Measurements from ENCODE around the gene CAP2.

CAP2 gene, protein sequence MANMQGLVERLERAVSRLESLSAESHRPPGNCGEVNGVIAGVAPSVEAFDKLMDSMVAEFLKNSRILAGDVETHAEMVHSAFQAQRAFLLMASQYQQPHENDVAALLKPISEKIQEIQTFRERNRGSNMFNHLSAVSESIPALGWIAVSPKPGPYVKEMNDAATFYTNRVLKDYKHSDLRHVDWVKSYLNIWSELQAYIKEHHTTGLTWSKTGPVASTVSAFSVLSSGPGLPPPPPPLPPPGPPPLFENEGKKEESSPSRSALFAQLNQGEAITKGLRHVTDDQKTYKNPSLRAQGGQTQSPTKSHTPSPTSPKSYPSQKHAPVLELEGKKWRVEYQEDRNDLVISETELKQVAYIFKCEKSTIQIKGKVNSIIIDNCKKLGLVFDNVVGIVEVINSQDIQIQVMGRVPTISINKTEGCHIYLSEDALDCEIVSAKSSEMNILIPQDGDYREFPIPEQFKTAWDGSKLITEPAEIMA

DNA sequence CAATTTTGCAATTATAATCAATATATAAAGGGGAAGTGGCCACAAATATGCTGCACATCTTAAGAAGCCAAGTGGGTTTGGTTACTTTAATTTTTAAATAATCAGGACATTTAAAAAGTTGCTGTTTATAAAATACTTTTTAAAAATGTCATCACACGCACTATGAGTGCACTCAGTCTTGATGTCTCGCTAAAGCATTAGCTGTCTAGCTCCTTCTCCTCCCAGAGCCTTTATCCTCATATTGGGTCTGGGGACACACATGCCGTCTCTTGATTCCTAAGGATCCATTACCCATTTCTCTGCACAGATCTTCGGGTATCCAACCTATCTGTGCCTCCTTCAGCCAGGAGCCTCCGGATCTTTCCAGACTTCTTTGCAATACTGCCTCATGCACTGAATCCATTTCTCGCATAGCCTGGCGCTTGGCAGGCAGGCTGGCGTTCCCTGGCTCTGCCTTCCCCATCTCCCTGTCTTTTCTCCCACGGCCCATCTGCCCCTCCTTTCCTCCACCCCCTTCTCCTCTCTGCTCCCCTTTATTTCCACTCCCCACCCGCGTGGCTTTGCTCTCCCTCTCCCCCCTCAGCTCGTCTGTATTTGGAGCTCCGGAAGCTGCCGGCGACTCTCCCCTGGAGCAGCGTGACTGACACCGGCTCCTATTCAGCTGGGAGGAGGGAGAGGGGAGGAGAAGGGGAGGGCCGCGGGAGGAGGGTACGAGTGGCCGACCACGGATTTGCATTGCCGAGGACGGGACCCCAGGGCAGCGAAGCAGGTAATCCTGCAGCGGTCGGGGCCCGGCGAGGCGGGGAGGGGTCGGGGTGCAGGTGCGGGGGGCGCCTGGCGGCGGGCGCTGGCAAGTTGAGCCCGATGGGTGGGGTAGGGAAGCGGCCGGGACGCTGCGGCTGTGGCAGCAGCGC, at the start of gene CAP2:
TSS of gene CAP2 (plus strand) at position 618 of the 914 bp plus-strand sequence. CDS start 27,961 bp downstream, outside the sequence.
- in situ Hi-C loops (cut with MboI; ENCODE audit: low sequenced_read_pairs): no loop called here

GRCh38 chr6:17347012-17347411, 46.4 kb upstream of the CAP2 start:
- in situ Hi-C loops (cut with MboI; ENCODE audit: low sequenced_read_pairs): no loop called here

- in situ Hi-C loops (cut with MboI; ENCODE audit: low sequenced_read_pairs): no loop called here
Observed at GRCh38 chr6:17349427-17349826, 44.0 kb upstream of the CAP2 start.

DNA sequence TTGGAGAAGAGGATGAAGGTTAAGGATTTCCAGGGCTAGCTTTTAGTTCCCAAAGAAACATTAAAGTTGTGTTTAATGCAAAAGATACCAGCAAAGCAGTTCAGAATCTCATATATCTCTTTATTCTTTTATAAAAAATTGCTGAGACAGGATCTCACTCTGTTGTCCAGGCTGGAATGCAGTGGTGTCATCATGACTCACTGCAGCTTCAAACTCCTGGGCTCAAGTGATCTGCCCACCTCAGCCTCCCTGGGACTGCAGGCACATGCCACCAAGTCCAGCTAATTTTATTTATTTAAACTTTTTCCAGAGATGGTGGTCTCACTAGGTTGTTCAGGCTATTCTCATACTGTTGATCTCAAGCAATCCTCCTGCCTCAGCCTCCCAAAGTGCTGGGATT, 41.1 kb upstream of the CAP2 start:
- in situ Hi-C loops (cut with MboI; ENCODE audit: low sequenced_read_pairs): no loop called here

GRCh38 chr6:17353440-17354175, 39.8 kb upstream of the CAP2 start:
- in situ Hi-C loops (cut with MboI; ENCODE audit: low sequenced_read_pairs): no loop called here

DNA sequence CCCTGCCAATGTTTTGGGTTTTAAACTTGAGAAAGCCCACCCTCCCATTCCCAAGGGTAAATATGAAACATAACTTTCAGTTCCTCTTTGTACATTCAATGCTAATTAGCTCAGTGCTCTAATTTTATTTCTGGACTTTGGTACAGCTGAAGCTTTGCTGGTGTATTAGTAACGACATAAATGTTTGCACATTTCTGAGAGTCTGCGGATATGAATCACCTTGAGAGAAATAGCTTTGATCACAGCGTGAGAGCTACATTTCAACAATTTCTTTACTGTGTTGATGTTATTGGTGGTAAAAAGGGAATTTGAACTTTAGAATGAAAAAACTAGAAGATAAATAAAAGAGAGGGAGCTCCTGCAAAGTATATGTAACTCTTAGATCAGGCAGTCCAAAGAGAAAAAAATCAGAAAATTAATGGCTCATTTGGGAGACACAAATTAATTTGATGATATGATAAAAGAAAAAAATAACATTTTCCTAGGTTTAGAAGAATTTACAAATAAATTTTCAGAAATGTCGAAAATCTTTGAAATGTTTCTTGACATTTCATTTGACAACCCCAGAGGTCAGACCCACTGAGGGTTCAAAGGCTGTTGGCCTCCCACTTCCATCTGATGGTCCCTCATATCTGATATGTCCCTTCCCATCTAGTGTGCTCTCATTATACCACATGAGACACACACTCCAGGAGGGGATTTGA, 38.5 kb upstream of the CAP2 start:
- in situ Hi-C loops (cut with MboI; ENCODE audit: low sequenced_read_pairs): no loop called here

GRCh38 chr6:17355404-17355774, 38.0 kb upstream of the CAP2 start:
- in situ Hi-C loops (cut with MboI; ENCODE audit: low sequenced_read_pairs): no loop called here

GRCh38 chr6:17358515-17358914, 34.9 kb upstream of the CAP2 start:
- in situ Hi-C loops (cut with MboI; ENCODE audit: low sequenced_read_pairs): no loop called here

GRCh38 chr6:17360564-17360963, 32.8 kb upstream of the CAP2 start:
- in situ Hi-C loops (cut with MboI; ENCODE audit: low sequenced_read_pairs): no loop called here

GRCh38 chr6:17361013-17361412, 32.4 kb upstream of the CAP2 start:
- in situ Hi-C loops (cut with MboI; ENCODE audit: low sequenced_read_pairs): no loop called here

GRCh38 chr6:17365961-17366360, 27.4 kb upstream of the CAP2 start:
- in situ Hi-C loops (cut with MboI; ENCODE audit: low sequenced_read_pairs): no loop called here

GRCh38 chr6:17367868-17368267, 25.5 kb upstream of the CAP2 start:
- in situ Hi-C loops (cut with MboI; ENCODE audit: low sequenced_read_pairs): no loop called here

DNA sequence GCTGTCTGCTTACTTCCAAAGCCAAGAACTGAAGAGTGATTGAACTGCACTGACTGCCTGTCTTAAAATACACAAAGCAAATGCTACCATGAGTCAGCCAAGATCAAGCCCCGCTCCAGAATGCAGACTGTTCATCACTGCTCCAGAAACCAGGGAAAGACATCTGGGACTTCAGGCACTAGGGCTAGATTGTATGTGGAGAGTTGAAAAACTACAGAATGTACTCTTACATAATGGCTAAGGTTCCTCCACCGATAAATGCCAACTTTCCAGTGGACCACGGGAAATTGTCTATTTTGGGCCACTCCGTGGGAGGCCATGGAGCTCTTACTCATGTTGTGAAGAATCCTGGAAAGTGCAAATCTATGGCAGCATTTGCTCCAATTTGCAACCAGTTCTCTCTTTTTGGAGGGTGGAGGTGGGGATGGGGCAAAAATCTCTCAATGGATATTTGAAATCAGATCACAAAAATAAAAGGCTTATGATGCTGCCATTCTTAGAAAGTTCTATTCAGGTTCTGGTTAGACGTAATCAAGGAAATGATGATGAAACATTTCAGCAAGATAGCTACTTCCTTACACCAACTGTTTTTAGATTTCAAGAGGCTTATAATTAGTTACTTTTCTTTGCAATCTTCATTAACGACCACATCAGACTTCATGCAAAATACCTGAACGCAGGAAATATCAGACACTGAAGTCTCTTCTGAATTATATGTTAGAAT, 11.8 kb upstream of the CAP2 start:
- in situ Hi-C loops (cut with MboI; ENCODE audit: low sequenced_read_pairs): no loop called here

DNA sequence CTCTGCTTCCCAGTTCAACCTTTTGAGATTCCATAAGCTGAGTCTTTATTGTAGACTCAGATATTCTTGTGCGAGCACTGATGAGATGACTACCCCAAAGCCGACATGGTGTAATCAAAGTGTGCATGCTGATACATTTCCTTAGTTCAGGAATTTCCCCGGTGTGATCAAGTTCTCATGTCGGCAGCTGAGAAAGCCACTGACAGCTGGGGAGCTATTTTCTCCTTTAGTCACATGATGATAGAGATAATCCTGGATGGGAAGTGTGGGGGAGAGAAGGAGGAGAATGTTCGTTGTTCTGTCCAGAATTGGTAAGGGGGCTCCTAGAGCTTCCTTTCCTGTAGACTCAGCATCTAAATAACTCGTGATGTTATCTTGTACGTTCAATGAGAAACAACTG, 7.7 kb upstream of the CAP2 start:
- in situ Hi-C loops (cut with MboI; ENCODE audit: low sequenced_read_pairs): no loop called here

GRCh38 chr6:17388365-17388764, 5.0 kb upstream of the CAP2 start:
- in situ Hi-C loops (cut with MboI; ENCODE audit: low sequenced_read_pairs): no loop called here

GRCh38 chr6:17389274-17389847, 4.0 kb upstream of the CAP2 start:
- in situ Hi-C loops (cut with MboI; ENCODE audit: low sequenced_read_pairs): no loop called here

- in situ Hi-C loops (cut with MboI; ENCODE audit: low sequenced_read_pairs): no loop called here
Observed at GRCh38 chr6:17390276-17390675, 3.1 kb upstream of the CAP2 start.

- in situ Hi-C loops (cut with MboI; ENCODE audit: low sequenced_read_pairs): no loop called here
Observed at GRCh38 chr6:17391976-17392375, 1.4 kb upstream of the CAP2 start.

- in situ Hi-C loops (cut with MboI; ENCODE audit: low sequenced_read_pairs): no loop called here
Observed at GRCh38 chr6:17393892-17394631, 667 bp downstream of the CAP2 start.

Data from HL-60/S4 treated with retinoic acid at 250 ng/mL for 4 days and 3 days (cell line).